GM13977 (cell line): Measurements from ENCODE around the gene EPS8L3.

Experiments used
- DNase-seq: peaks from one replicate; pipeline ENCODE4 v3.0.0; 2012; ENCODE audit warnings: low spot score
- CTCF ChIP-seq: IDR thresholded peaks from 2 replicates; pipeline ENCODE4 v1.5.1; 2012; ENCODE audit warnings: mild to moderate bottlenecking, control low read depth; ENCODE audit not compliant: insufficient read depth; ENCODE audit errors: extremely low read depth, missing control alignments
- in situ Hi-C: fragments of 300-500 bp; cut with MboI; formaldehyde crosslinking; loops from one replicate; pipeline ENCODE4 v1.12.0; 2022; ENCODE audit warnings: low sequenced_read_pairs, low pct_unique_long_range_greater_than_20kb, mixed read lengths, inconsistent platforms; ENCODE audit not compliant: unreplicated experiment

The EPS8L3 gene, protein sequence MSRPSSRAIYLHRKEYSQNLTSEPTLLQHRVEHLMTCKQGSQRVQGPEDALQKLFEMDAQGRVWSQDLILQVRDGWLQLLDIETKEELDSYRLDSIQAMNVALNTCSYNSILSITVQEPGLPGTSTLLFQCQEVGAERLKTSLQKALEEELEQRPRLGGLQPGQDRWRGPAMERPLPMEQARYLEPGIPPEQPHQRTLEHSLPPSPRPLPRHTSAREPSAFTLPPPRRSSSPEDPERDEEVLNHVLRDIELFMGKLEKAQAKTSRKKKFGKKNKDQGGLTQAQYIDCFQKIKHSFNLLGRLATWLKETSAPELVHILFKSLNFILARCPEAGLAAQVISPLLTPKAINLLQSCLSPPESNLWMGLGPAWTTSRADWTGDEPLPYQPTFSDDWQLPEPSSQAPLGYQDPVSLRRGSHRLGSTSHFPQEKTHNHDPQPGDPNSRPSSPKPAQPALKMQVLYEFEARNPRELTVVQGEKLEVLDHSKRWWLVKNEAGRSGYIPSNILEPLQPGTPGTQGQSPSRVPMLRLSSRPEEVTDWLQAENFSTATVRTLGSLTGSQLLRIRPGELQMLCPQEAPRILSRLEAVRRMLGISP

GRCh38 chr1:109763646-109764415 is at the start of gene EPS8L3:
Gene EPS8L3, minus strand, starts transcription at chr1:109763923. Its CDS starts 2,174 bp downstream, at chr1:109761749.
- in situ Hi-C loops = no loop called here
- no peak for TF ChIP-seq CTCF
- no peak for DNase-seq

- in situ Hi-C loops = no loop called here
- no peak for TF ChIP-seq CTCF
- DNase-seq = no peak
These were observed 49.1 kb upstream of the EPS8L3 start for GRCh38 chr1:109812691-109813393.

GRCh38 chr1:109808703-109809102 is 45.0 kb upstream of the EPS8L3 start:
- TF ChIP-seq CTCF = no peak
- in situ Hi-C loops = no loop called here
- no peak for DNase-seq

DNA sequence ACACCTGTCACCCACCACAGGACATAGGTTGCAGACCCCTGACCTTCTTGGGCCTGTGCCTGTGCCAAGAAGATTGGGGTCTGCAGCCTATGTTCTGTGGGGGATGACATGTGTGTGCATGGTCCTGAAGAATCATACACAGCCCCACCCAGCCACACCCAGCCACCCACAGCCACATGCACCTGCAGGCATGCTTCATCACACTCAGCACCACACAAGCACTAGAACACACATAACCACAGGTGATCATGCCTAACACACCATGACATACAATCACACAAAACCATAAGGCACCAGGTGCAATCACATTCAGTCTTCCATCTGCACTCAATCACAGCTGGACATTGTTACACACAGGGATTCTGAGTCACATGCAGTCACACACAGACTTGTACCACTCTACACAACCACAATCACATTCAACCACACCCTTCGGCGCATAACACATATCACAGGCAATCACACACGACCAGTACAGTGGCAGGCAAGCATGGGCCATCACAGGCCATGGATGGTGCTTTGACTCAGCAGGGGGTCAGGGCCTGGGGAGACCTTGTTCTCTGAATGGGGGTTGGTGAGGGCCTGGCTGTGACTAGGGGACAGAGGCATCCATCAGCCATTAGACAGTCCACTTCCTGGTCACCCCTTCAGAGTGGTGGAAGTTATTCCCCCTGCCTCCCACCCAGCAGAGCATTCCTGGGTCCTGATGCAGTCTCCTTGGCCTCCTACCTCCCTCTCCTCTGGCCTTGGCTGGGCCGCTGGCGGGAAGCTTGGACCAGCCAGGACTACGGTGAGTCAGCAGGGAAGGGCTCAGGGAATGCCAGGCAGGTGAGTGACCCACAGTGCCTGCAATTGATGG is 44.3 kb upstream of the EPS8L3 start:
- TF ChIP-seq CTCF = no peak
- DNase-seq = no peak
- in situ Hi-C loops = no loop called here

- in situ Hi-C loops = no loop called here
- no peak for TF ChIP-seq CTCF
- DNase-seq = no peak
These were observed 43.7 kb upstream of the EPS8L3 start for GRCh38 chr1:109807402-109807801.
